Mucosa of rectum (tissue), 2 donors: ENCODE data around the gene SPC24.
"Not testable (repeated sequence)": the region's sequence is repeated elsewhere in the genome, so short reads cannot be mapped to it uniquely, and the experiment has no call there.

ENCODE experiments used
- H3K27ac ChIP-seq, 2 donors: one replicate each; pipeline ENCODE4 v1.7.0; 2013; ENCODE audit warnings: inconsistent platforms in 2 of 2, low read depth in 2 of 2, low read length in 2 of 2
- H3K27me3 ChIP-seq, 2 donors: one replicate each; pipeline ENCODE4 v1.7.0; 2013; ENCODE audit warnings: low read length in 2 of 2; ENCODE audit not compliant: control insufficient read depth in 2 of 2, insufficient read depth in 2 of 2
- H3K36me3 ChIP-seq, 2 donors: one replicate each; pipeline ENCODE4 v1.7.0; 2013; ENCODE audit warnings: low read length in 2 of 2; ENCODE audit not compliant: control insufficient read depth in 2 of 2, insufficient read depth in 2 of 2
- H3K4me1 ChIP-seq, 2 donors: one replicate each; pipeline ENCODE4 v1.7.0; 2013; ENCODE audit warnings: low read length in 2 of 2, mild to moderate bottlenecking in 1 of 2; ENCODE audit not compliant: control insufficient read depth in 2 of 2, insufficient read depth in 2 of 2
- H3K4me3 ChIP-seq, 2 donors: one replicate each; pipeline ENCODE4 v1.7.0; 2013; ENCODE audit warnings: low read length in 2 of 2
- H3K9ac ChIP-seq, 2 donors: one replicate each; pipeline ENCODE4 v1.7.0; 2013; ENCODE audit warnings: low read length in 2 of 2, low read depth in 1 of 2, mild to moderate bottlenecking in 1 of 2
- H3K9me3 ChIP-seq, 2 donors: one replicate each; pipeline ENCODE4 v1.7.0; 2013; ENCODE audit warnings: low read length in 2 of 2; ENCODE audit not compliant: control insufficient read depth in 2 of 2
- donor health status: healthy.
- donor health status: Normal muscosa, but diverticular disease.

The SPC24 gene

GRCh38 chr19:11131471-11131870, 24.1 kb downstream of the SPC24 start:
- Histone ChIP-seq H3K9ac (no peak overlapping the region), H3K9me3 (no peaks in the 10 kb centered on the region), H3K4me1 (peaks cover 3% of the 10 kb centered on the region in 2 donors), H3K27me3 (no peaks in the 10 kb centered on the region), H3K27ac (peak overlapping the region in 1 of 2 donors; percentile 52), H3K36me3 (peaks cover 34 to 40% of the 10 kb centered on the region in 2 donors), H3K4me3 (no peak overlapping the region)

GRCh38 chr19:11130824-11131455, 24.6 kb downstream of the SPC24 start:
- Histone ChIP-seq H3K27me3 (no peaks in the 10 kb centered on the region), H3K4me3 (no peak overlapping the region), H3K27ac (peak overlapping the region in 1 of 2 donors; percentile 52), H3K36me3 (peaks cover 37 to 42% of the 10 kb centered on the region in 2 donors), H3K9me3 (no peaks in the 10 kb centered on the region), H3K9ac (peak overlapping the region in 1 of 2 donors; percentile 24), H3K4me1 (peaks cover 3% of the 10 kb centered on the region in 2 donors)

- Histone ChIP-seq H3K9me3 (no peaks in the 10 kb centered on the region), H3K27me3 (no peaks in the 10 kb centered on the region), H3K4me3 (no peak overlapping the region), H3K27ac (no peak overlapping the region), H3K36me3 (peaks cover 43 to 49% of the 10 kb centered on the region in 2 donors), H3K9ac (no peak overlapping the region), H3K4me1 (peaks cover 3% of the 10 kb centered on the region in 2 donors)
Measured at GRCh38 chr19:11127905-11128304, 27.7 kb downstream of the SPC24 start.

- Histone ChIP-seq H3K4me3 (no peak overlapping the region), H3K36me3 (peaks cover 35 to 36% of the 10 kb centered on the region in 2 donors), H3K4me1 (peaks cover 3% of the 10 kb centered on the region in 2 donors), H3K9ac (no peak overlapping the region), H3K27ac (no peak overlapping the region), H3K27me3 (no peaks in the 10 kb centered on the region), H3K9me3 (no peaks in the 10 kb centered on the region)
Measured at GRCh38 chr19:11125994-11126685, 29.4 kb downstream of the SPC24 start.

- H3K9ac ChIP-seq, H3K4me3 ChIP-seq, H3K9me3 ChIP-seq, H3K27me3 ChIP-seq, H3K4me1 ChIP-seq, H3K27ac ChIP-seq: not testable (repeated sequence)
- H3K36me3 ChIP-seq: peaks cover 34 to 35% of the 10 kb centered on the region in 2 donors
Measured at GRCh38 chr19:11124157-11124556, 31.4 kb downstream of the SPC24 start.

- no peaks in the 10 kb centered on the region for H3K9me3 ChIP-seq
- H3K4me1 ChIP-seq: no peaks in the 10 kb centered on the region
- H3K27ac ChIP-seq: no peak overlapping the region
- no peak overlapping the region for H3K9ac ChIP-seq
- no peaks in the 10 kb centered on the region for H3K27me3 ChIP-seq
- peaks cover 33 to 38% of the 10 kb centered on the region in 2 donors for H3K36me3 ChIP-seq
- no peak overlapping the region for H3K4me3 ChIP-seq
Measured at GRCh38 chr19:11123114-11123513, 32.5 kb downstream of the SPC24 start.

- H3K9me3 ChIP-seq, H3K4me1 ChIP-seq: not testable (repeated sequence)
- H3K36me3 ChIP-seq: peaks cover 37 to 38% of the 10 kb centered on the region in 2 donors
Measured at GRCh38 chr19:11121963-11122362, 33.6 kb downstream of the SPC24 start.

GRCh38 chr19:11116507-11116906, 39.1 kb downstream of the SPC24 start:
- Histone ChIP-seq H3K27ac (no peak overlapping the region), H3K36me3 (peaks cover 57 to 58% of the 10 kb centered on the region in 2 donors), H3K4me1 (no peaks in the 10 kb centered on the region), H3K9me3 (no peaks in the 10 kb centered on the region), H3K9ac (no peak overlapping the region), H3K27me3 (no peaks in the 10 kb centered on the region), H3K4me3 (no peak overlapping the region)

More at GRCh38 chr19:11121963-11122362, 33.6 kb downstream of the SPC24 start:
- H3K9ac ChIP-seq, H3K27ac ChIP-seq, H3K4me3 ChIP-seq, H3K27me3 ChIP-seq: not testable (repeated sequence)

- Histone ChIP-seq H3K36me3 (peaks cover 61% of the 10 kb centered on the region in 2 donors), H3K27ac (no peak overlapping the region), H3K9ac (no peak overlapping the region), H3K9me3 (no peaks in the 10 kb centered on the region), H3K27me3 (no peaks in the 10 kb centered on the region), H3K4me3 (no peak overlapping the region), H3K4me1 (no peaks in the 10 kb centered on the region)
Measured at GRCh38 chr19:11115895-11116446, 39.6 kb downstream of the SPC24 start.

- H3K4me3 ChIP-seq: no peak overlapping the region
- H3K9me3 ChIP-seq: no peaks in the 10 kb centered on the region
- H3K9ac ChIP-seq: no peak overlapping the region
- no peak overlapping the region for H3K27ac ChIP-seq
- peaks cover 60 to 63% of the 10 kb centered on the region in 2 donors for H3K36me3 ChIP-seq
- H3K4me1 ChIP-seq: no peaks in the 10 kb centered on the region
- H3K27me3 ChIP-seq: no peaks in the 10 kb centered on the region
Measured at GRCh38 chr19:11115042-11115441, 40.5 kb downstream of the SPC24 start.
